GM19463 (cell line): ENCODE results near the gene RCBTB1.
"Not testable (repeated sequence)": the region's sequence is repeated elsewhere in the genome, so short reads cannot be mapped to it uniquely, and the experiment has no call there.

Source experiments
- ATAC-seq: cut with Tn5 transposase; IDR thresholded peaks from one replicate; pipeline ENCODE4 v1.9.1; 2021; ENCODE audit warnings: mild to moderate bottlenecking, moderate library complexity; ENCODE audit not compliant: unreplicated experiment

Gene RCBTB1

GRCh38 chr13:49524740-49525501 lies 60.4 kb downstream of the RCBTB1 start:
- ATAC-seq: no peak

GRCh38 chr13:49521224-49521623 lies 64.1 kb downstream of the RCBTB1 start:
- ATAC-seq: no peak

- no peak for ATAC-seq
These were observed 67.9 kb downstream of the RCBTB1 start for GRCh38 chr13:49517461-49517860.

GRCh38 chr13:49516467-49516866 lies 68.9 kb downstream of the RCBTB1 start:
- ATAC-seq: no peak

- no peak for ATAC-seq
These were observed 72.8 kb downstream of the RCBTB1 start for GRCh38 chr13:49512578-49512977.

GRCh38 chr13:49503951-49504350 lies 81.4 kb downstream of the RCBTB1 start:
- no peak for ATAC-seq

GRCh38 chr13:49502954-49503353 lies 82.4 kb downstream of the RCBTB1 start:
- no peak for ATAC-seq

- ATAC-seq: no peak
These were observed 85.3 kb downstream of the RCBTB1 start for GRCh38 chr13:49499889-49500660.

- ATAC-seq: no peak
These were observed 87.2 kb downstream of the RCBTB1 start for GRCh38 chr13:49498206-49498605.

- no peak for ATAC-seq
These were observed 88.1 kb downstream of the RCBTB1 start for GRCh38 chr13:49497272-49497671.

- ATAC-seq: not testable (repeated sequence)
These were observed 88.5 kb downstream of the RCBTB1 start for GRCh38 chr13:49496837-49497236.

GRCh38 chr13:49495783-49496762 lies 89.3 kb downstream of the RCBTB1 start, which contains the start of gene PHF11:
Gene PHF11 (plus strand): TSS chr13:49495953. CDS start chr13:49496002, 49 bp downstream.
- ATAC-seq: peak; percentile 83

- no peak for ATAC-seq
These were observed 90.7 kb downstream of the RCBTB1 start for GRCh38 chr13:49494645-49495044.

GRCh38 chr13:49488563-49488962 lies 96.8 kb downstream of the RCBTB1 start:
- no peak for ATAC-seq
